ENCODE results near the gene XYLT2. TPM values are rescaled to one million over a fixed set of nuclear protein-coding genes. Genes with fewer than 3 reads are reported as not detected.

The XYLT2 gene
- total RNA-seq, 4 donors from 2014 or later: 27.6 to 32.3 (median 29.9) TPM

DNA sequence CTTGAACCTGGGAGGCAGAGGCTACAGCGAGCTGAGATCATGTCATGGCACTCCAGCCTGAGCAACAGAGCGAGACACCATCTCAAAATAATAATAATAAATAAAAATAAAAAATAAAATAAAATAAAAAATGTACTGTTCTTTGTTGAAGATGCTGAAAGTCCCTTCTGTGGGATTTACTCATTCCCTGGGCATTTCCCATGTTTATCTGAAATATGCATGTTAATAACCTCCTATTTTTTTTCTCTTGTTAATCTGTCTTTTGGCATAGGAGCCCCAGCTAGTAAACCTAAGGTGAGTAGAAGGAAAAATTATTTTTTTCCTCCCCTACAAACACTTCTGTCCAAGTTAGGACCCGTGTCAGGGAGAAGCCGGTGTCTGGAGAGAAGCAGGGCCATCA lies 37.3 kb upstream of the XYLT2 start:
- TF ChIP-seq POLR2A (IDR thresholded peaks at IDR 0.05) (no peak), EP300 (IDR thresholded peaks at IDR 0.05) (no peak)
- TF ChIP-seq, protein P1, sequence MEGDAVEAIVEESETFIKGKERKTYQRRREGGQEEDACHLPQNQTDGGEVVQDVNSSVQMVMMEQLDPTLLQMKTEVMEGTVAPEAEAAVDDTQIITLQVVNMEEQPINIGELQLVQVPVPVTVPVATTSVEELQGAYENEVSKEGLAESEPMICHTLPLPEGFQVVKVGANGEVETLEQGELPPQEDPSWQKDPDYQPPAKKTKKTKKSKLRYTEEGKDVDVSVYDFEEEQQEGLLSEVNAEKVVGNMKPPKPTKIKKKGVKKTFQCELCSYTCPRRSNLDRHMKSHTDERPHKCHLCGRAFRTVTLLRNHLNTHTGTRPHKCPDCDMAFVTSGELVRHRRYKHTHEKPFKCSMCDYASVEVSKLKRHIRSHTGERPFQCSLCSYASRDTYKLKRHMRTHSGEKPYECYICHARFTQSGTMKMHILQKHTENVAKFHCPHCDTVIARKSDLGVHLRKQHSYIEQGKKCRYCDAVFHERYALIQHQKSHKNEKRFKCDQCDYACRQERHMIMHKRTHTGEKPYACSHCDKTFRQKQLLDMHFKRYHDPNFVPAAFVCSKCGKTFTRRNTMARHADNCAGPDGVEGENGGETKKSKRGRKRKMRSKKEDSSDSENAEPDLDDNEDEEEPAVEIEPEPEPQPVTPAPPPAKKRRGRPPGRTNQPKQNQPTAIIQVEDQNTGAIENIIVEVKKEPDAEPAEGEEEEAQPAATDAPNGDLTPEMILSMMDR (IDR thresholded peaks at IDR 0.05): no peak
- WGBS, 2 donors: 88 to 89% methylated on average over 4 of the region's 4 CpGs
- Histone ChIP-seq H3K36me3 (no peaks in the 10 kb centered on the region), H3K4me1 (peaks cover 0 to 19% (median 3%) of the 10 kb centered on the region in 4 donors), H3K4me3 (no peak overlapping the region), H3K27me3 (peaks cover 0 to 14% of the 10 kb centered on the region in 2 donors), H3K27ac (no peak overlapping the region), H3K9me3 (no peaks in the 10 kb centered on the region)
- DNase-seq (ENCODE audit: low spot score in 2 of 2): no peak

DNA sequence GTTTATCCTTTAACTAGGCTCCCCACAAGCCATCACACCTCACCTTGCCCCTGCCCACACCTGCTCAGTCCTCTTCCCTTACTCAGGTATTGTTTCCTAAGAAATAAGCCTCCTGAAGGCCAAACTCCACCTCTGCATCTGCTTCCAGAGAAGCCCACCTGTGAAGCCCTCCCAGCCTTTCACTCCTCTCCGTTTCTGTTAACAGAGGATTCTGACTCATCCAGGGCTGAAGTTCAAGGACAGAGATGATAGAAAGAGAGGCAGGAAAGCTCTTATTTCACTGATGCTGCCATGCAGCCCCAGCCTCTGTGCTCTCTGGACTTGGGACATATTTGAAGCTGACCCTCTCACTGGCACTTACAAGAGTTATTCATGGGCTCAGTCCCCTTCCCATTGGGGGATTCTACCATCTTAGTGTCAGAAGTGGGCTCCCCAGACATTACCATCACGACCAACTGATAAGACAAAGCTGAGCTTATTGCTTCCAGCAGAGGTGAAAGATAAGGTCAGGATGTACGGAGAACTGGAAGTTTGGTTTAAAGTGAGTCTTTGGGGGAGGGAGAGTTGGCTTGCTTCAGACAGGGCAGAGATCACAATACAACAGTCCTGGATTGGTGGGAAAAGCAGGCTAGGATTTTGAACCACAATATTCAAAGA lies 35.3 kb upstream of the XYLT2 start:
- WGBS, 2 donors: 40 to 49% methylated on average over 3 of the region's 3 CpGs
- no peaks in the 10 kb centered on the region for H3K9me3 ChIP-seq

DNA sequence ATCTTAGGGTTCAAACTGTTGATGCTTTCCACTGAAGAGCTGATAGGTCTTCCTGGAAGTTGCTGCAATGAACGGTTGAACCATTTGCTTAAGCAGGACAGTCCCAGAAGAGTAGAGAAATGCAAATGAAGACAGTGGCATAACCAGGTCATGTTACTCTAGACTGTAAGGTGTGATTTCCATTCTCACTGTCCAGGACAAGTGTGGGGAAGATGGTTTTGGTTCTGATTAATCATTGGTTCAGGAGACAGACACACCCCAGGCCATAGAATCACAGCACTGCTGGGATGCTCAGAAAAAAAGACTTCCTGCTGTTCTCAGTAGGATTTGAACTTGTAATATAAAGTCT lies 34.8 kb upstream of the XYLT2 start:
- H3K4me1 ChIP-seq: no peaks in the 10 kb centered on the region
- no peak overlapping the region for H3K27ac ChIP-seq
- H3K36me3 ChIP-seq: no peaks in the 10 kb centered on the region
- H3K27me3 ChIP-seq: peaks cover 0 to 14% of the 10 kb centered on the region in 2 donors
- no peaks in the 10 kb centered on the region for H3K9me3 ChIP-seq
- TF ChIP-seq EP300 (IDR thresholded peaks at IDR 0.05): no peak
- TF ChIP-seq, protein P1 (IDR thresholded peaks at IDR 0.05): no peak
- no peak for TF ChIP-seq POLR2A (IDR thresholded peaks at IDR 0.05)
- 43 to 67% methylated on average over 1 of the region's 1 CpG for WGBS, 2 donors
- DNase-seq (ENCODE audit: low spot score in 2 of 2): no peak
- H3K4me3 ChIP-seq: no peak overlapping the region

More for the DNA sequence above, 35.3 kb upstream of the XYLT2 start:
- Histone ChIP-seq H3K4me1 (peaks cover 0 to 3% (median 0%) of the 10 kb centered on the region in 4 donors), H3K27ac (no peak overlapping the region), H3K27me3 (peaks cover 0 to 14% of the 10 kb centered on the region in 2 donors), H3K4me3 (no peak overlapping the region), H3K36me3 (no peaks in the 10 kb centered on the region)
- no peak for DNase-seq (ENCODE audit: low spot score in 2 of 2)
- no peak for TF ChIP-seq EP300 (IDR thresholded peaks at IDR 0.05)
- TF ChIP-seq, protein P1 (IDR thresholded peaks at IDR 0.05): no peak
- no peak for TF ChIP-seq POLR2A (IDR thresholded peaks at IDR 0.05)

DNA sequence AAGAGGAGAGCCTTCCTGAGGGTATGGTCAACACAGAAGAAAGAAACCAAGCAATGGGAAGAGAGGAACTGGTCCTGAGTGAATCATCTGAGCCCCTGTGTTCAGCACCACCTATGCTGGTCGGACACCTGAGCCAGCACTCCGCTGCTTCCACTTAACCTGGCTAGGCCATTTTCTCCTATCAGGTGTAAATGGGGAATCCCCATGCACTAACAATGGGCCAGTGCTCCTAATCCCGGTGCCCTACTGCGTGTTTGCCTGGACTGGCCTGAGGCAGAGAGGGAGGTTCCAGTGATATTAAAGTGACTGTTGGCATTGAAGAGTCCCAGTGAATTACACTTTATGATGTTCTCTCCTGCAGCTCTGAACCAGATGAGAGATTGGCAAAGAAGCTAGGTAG lies 34.4 kb upstream of the XYLT2 start:
- Histone ChIP-seq H3K27me3 (peaks cover 0 to 14% of the 10 kb centered on the region in 2 donors), H3K9me3 (no peaks in the 10 kb centered on the region), H3K36me3 (no peaks in the 10 kb centered on the region), H3K27ac (no peak overlapping the region), H3K4me1 (no peaks in the 10 kb centered on the region), H3K4me3 (no peak overlapping the region)
- TF ChIP-seq, protein P1 (IDR thresholded peaks at IDR 0.05): no peak
- no peak for TF ChIP-seq POLR2A (IDR thresholded peaks at IDR 0.05)
- TF ChIP-seq EP300 (IDR thresholded peaks at IDR 0.05): no peak
- DNase-seq (ENCODE audit: low spot score in 2 of 2): no peak
- 73 to 89% methylated on average over 4 of the region's 4 CpGs for WGBS, 2 donors

- Histone ChIP-seq H3K36me3 (no peaks in the 10 kb centered on the region), H3K27ac (no peak overlapping the region), H3K4me3 (no peak overlapping the region), H3K4me1 (no peaks in the 10 kb centered on the region), H3K9me3 (no peaks in the 10 kb centered on the region), H3K27me3 (peaks cover 0 to 14% of the 10 kb centered on the region in 2 donors)
- DNase-seq (ENCODE audit: low spot score in 2 of 2): peak; percentile 9 to 47
- 40% methylated on average over 5 of the region's 5 CpGs for WGBS, 2 donors
- no peak for TF ChIP-seq POLR2A (IDR thresholded peaks at IDR 0.05)
- TF ChIP-seq, protein P1 (IDR thresholded peaks at IDR 0.05): no peak
- TF ChIP-seq EP300 (IDR thresholded peaks at IDR 0.05): no peak
Measured at GRCh38 chr17:50312308-50312707, 33.6 kb upstream of the XYLT2 start.

All from tibial nerve (tissue), 4 donors.